ENCODE results near the gene TOP2B.

DNA sequence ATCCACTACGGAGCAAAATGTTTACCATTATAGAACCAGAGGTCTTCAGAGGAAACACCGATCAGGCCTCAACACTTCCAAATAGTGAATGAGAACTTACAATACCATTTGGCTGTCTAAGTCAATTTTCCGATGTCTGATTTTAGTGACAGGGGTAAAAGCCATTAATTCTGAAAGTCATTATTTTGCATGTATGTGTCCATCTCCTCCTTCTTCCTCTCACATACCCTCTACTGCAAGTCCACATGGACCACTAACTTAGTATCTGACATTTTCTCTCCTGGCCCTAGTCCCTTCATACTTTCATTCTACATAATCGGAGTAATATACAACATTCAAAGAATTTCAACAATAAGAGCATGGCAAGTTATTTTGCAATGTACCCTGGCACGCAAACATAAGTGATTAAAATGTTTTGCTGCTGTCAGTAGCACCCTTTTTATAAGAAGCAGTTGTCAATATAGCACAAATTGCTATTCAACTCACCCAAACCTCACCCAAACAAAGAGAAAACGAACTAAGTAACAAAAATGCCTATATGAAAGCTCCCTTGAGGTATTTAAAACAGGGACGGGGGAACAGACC is 1.9 kb downstream of the TOP2B start:
- no peak for TF ChIP-seq CTCF (IDR thresholded peaks at IDR 0.05; ENCODE audit: low read length)
- TF ChIP-seq EZH2 (IDR thresholded peaks at IDR 0.05; ENCODE audit: borderline replicate concordance, low read length) = no peak
